ENCODE measurements around the gene C5orf24.
A peak's percentile ranks its signal among the peaks of the same experiment; 100 is the strongest.
"Not testable (repeated sequence)": the region's sequence is repeated elsewhere in the genome, so short reads cannot be mapped to it uniquely, and the experiment has no call there.

Gene C5orf24

DNA sequence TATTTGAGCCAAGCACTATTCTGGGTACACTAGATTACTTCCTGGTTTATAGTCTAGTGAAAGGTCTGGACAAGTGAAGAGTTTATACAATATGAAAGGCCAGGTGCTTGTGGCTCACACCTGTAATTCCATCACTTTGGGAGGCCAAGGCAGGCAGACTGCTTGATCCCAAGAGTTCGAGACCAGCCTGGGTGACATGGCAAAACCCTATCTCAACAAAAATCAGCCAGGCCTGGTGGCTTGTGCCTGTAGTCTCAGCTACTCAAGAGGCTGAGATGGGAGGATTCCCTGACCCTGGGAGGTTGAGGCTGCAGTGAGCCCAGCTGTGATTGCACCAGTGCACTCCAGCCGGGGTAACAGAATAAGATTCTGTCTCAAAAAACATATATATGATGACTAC lies 18.9 kb downstream of the C5orf24 start:
- no peak for DNase-seq

GRCh38 chr5:134873494-134873893 lies 27.7 kb downstream of the C5orf24 start:
- DNase-seq: no peak

DNA sequence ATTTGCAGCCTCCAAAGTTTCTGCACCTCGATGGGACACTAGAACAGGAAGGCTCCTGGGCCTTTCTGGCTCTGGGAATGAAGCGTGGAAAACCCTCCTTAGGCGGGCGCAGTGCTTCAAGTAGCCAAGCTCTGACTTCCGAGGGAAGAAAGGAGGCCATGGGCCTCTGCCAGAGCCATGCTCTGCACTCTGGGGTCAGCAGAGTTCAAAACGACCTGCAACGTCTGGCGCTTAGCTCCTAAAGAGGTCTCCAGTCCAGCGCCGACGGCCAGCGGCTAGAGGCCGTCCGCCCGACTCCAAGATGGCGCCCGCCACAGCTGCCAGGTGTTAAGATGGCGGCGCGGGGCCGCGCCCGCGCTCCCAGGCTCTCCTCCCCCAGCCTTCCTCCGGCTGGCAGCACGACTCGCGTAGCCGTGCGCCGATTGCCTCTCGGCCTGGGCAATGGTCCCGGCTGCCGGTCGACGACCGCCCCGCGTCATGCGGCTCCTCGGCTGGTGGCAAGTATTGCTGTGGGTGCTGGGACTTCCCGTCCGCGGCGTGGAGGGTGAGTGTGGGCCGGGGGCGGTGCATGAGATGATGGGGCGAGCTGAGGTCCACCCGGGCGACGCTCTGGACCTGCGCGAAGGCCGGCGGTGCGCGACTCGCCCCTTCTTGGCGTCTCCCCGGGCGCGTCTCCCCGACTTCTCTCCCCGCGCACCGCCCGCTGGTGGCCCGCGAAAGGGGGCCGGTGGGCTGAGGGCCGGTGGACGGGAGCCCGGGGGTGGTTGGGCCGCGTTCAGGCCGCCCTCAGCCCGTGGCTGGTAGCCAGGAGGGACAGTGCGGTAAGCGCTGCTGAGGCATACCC lies 28.4 kb downstream of the C5orf24 start, which contains the start of gene TXNDC15:
Gene TXNDC15 (plus strand): TSS at position 385 of the 844 bp plus-strand sequence. CDS start 57 bp downstream, at position 442.
- peak; percentile 83 for DNase-seq

GRCh38 chr5:134874831-134875655 lies 29.3 kb downstream of the C5orf24 start:
- peak; percentile 25 for DNase-seq

DNA sequence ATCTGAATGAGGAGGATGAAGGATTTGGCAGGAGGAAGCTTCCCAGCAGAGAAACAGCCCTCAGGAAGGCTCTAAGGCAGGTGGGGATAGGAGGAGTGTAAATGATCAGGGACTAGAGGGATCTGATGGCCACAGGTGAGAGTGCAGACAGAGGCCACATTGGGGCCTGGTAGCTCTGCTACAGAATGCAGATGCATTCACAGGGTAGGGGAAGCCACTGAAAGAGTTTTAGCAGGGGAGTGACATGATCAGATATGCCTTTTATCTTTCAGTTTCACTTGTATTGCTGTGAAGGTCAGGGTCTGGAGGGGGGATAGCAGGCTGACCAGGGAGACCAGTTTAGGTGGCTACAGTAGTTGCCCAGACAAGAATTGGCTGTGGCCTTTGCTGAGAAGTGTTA lies 31.4 kb downstream of the C5orf24 start:
- no peak for DNase-seq

DNA sequence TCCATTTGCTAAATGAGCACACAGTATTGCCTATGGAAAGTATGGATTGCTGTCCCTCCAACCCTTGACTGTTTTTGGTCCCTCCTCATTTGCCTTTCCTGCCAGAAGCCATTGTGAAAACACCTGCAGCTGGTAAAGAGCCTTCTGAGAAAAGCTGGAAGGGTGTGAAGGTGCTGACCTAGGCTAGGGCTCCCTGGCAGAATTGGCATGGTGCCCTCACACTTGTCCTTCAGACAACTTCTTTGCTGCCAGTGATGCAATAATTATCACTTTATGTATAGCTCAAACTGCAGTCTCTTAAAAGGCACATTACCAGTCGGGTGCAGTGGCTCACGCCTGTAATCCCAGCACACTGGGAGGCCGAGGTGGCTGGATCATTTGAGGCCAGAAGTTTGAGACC lies 32.6 kb downstream of the C5orf24 start:
- no peak for DNase-seq

- DNase-seq: no peak
Observed at GRCh38 chr5:134879456-134879855, 33.7 kb downstream of the C5orf24 start.

DNA sequence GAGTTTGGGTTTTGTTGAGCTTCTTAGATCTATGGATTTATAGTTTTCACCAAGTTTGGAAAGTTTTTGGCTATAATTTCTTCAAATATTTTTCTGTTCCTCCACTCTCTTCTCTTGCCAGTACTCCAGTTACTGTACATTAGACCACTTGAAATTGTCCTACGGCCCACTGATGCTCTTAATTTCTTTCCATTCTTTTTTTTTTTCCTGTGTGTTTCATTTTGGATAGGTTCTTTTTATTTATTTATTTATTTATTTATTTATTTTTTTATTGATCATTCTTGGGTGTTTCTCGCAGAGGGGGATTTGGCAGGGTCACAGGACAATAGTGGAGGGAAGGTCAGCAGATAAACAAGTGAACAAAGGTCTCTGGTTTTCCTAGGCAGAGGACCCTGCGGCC lies 35.2 kb downstream of the C5orf24 start:
- not testable (repeated sequence) for DNase-seq

DNA sequence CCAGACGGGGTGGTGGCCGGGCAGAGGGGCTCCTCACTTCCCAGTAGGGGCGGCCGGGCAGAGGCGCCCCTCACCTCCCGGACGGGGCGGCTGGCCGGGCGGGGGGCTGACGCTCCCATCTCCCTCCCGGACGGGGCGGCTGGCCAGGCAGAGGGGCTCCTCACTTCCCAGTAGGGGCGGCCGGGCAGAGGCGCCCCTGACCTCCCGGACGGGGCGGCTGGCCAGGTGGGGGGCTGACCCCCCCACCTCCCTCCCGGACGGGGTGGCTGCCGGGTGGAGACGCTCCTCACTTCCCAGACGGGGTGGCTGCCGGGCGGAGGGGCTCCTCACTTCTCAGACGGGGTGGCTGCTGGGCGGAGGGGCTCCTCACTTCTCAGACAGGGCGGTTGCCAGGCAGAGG lies 35.9 kb downstream of the C5orf24 start:
- not testable (repeated sequence) for DNase-seq

DNA sequence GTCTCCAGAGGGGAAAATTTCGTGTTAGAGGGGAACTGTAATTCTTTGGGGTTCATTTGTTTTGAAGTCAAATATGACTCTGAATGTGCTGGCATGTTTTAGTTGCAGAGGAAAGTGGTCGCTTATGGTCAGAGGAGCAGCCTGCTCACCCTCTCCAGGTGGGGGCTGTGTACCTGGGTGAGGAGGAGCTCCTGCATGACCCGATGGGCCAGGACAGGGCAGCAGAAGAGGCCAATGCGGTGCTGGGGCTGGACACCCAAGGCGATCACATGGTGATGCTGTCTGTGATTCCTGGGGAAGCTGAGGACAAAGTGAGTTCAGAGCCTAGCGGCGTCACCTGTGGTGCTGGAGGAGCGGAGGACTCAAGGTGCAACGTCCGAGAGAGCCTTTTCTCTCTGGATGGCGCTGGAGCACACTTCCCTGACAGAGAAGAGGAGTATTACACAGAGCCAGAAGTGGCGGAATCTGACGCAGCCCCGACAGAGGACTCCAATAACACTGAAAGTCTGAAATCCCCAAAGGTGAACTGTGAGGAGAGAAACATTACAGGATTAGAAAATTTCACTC lies 41.9 kb downstream of the C5orf24 start:
- DNase-seq: no peak

GRCh38 chr5:134889335-134889734 lies 43.6 kb downstream of the C5orf24 start:
- no peak for DNase-seq

DNA sequence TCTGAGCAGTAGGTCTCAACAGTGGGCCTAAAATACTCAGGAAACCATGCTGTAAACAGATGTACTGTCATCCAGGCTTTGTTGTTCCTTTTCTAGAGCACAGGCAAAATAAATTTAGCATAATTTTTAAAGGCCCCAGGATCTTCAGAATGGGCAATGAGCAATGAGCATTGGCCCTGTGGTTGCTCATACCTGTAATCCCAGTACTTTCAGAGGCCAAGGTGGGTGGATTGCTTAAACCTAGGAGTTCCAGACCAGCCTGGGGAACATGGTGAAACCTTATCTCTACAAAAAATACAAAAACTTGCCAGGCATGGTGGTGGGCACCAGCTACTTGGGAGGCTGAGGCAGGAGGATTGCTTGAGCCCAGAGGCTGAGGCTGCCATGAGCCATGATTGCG lies 45.7 kb downstream of the C5orf24 start:
- DNase-seq: no peak

GRCh38 chr5:134892282-134892681 lies 46.5 kb downstream of the C5orf24 start:
- no peak for DNase-seq

DNA sequence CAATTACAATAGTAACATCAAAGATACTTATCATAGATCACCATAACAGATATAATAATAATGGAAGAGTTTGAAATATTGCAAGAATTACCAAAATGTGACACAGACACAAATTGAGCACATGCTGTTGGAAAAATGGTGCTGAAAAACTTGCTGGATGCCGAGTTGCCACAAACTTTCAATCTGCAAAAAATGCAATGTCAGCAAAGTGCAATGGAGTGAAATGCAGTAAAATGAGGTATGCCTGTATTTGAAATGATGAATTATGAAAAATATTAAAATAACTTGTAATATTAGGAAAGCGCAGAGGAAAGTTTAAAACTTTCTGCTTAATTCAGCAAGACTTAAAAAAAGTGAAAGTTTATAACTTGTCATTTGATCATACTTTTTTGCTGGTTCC lies 47.2 kb downstream of the C5orf24 start:
- no peak for DNase-seq

- DNase-seq: no peak
Observed at GRCh38 chr5:134893748-134894505, 48.2 kb downstream of the C5orf24 start.

GRCh38 chr5:134902071-134902801 lies 56.5 kb downstream of the C5orf24 start:
- no peak for DNase-seq

- peak; percentile 74 for DNase-seq
Observed at GRCh38 chr5:134904610-134905245, 59.0 kb downstream of the C5orf24 start, which contains the start of gene PCBD2. PCBD2 (plus strand) TSS chr5:134905131; CDS start chr5:134905140, 9 bp downstream.

DNA sequence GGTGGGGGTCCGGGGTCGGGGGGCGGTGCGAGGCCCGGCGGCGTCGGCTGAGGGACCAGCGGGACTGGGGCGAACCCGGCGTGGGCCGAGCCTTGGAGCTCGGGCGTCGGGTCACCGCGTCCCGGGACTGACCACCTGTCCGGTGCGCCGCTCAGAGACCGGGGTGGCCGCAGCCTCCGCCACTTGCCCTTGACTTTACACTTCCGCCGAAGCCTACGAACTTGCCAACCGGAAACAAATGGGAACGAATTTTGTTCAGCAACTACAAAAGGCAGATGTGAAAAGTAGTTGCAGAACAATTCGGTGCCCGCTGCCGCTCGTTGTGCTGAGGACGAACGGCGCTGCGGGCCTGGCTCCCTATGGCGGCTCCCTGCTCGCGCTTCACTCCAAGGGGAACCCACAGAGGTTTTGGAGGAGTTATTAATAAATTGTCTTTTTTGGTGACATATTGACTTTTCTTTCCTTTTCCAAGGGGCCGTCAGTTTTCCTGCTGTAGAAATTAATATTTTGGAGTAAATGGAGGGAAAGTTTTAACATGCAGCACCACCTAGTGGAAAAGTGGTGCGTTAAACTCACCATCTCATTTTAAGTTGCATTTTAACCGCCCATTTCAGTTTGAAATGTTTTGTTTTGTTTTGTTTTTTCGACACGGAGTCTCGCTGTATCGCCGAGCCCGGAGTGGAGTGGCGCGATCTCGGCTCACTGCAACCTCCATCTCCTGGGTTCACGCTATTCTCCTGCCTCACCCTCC lies 59.7 kb downstream of the C5orf24 start:
- DNase-seq: peak; percentile 15

- DNase-seq: no peak
Observed at GRCh38 chr5:134906811-134907210, 61.0 kb downstream of the C5orf24 start.

Measured in 8988T (cell line).